ENCODE measurements around the gene MEIS2. TPM values are rescaled to one million over a fixed set of nuclear protein-coding genes. Genes with fewer than 3 reads are reported as not detected.

The MEIS2 gene
- total RNA-seq, 2 experiments from 2014 or later: 0.14 TPM; not detected in 1

- CTCF ChIA-PET: no interaction called here
- intact Hi-C loops (cut with micrococcal nuclease): no loop called here
These were observed 132.4 kb downstream of the MEIS2 start for GRCh38 chr15:36967929-36968328.

GRCh38 chr15:36966708-36967107 lies 133.6 kb downstream of the MEIS2 start:
- ATAC-seq: no peak
- no peaks in the 10 kb centered on the region for H3K4me1 Mint-ChIP-seq (ENCODE audit: low read depth)
- CTCF ChIA-PET: no interaction called here
- no peaks in the 10 kb centered on the region for H3K27me3 Mint-ChIP-seq
- H3K4me3 Mint-ChIP-seq: no peak overlapping the region
- POLR2A ChIA-PET: no interaction called here
- DNase-seq: no peak
- no peak for TF ChIP-seq CTCF (IDR thresholded peaks at IDR 0.05)
- intact Hi-C loops (cut with micrococcal nuclease): no loop called here
- H3K36me3 Mint-ChIP-seq (ENCODE audit: low read depth): no peaks in the 10 kb centered on the region
- H3K9me3 Mint-ChIP-seq: no peaks in the 10 kb centered on the region
- H3K27ac Mint-ChIP-seq: no peak overlapping the region

More at GRCh38 chr15:36967929-36968328, 132.4 kb downstream of the MEIS2 start:
- no peaks in the 10 kb centered on the region for H3K4me1 Mint-ChIP-seq (ENCODE audit: low read depth)
- H3K27ac Mint-ChIP-seq: no peak overlapping the region
- no peak overlapping the region for H3K4me3 Mint-ChIP-seq
- DNase-seq: no peak
- no peaks in the 10 kb centered on the region for H3K36me3 Mint-ChIP-seq (ENCODE audit: low read depth)
- TF ChIP-seq CTCF (IDR thresholded peaks at IDR 0.05): no peak
- no peaks in the 10 kb centered on the region for H3K9me3 Mint-ChIP-seq
- POLR2A ChIA-PET: no interaction called here
- ATAC-seq: no peak
- H3K27me3 Mint-ChIP-seq: no peaks in the 10 kb centered on the region

GRCh38 chr15:36965570-36966342 lies 134.6 kb downstream of the MEIS2 start:
- DNase-seq: no peak
- H3K27me3 Mint-ChIP-seq: no peaks in the 10 kb centered on the region
- TF ChIP-seq CTCF (IDR thresholded peaks at IDR 0.05): no peak
- H3K4me1 Mint-ChIP-seq (ENCODE audit: low read depth): no peaks in the 10 kb centered on the region
- no peak overlapping the region for H3K4me3 Mint-ChIP-seq
- H3K27ac Mint-ChIP-seq: no peak overlapping the region
- intact Hi-C loops (cut with micrococcal nuclease): no loop called here
- no peaks in the 10 kb centered on the region for H3K36me3 Mint-ChIP-seq (ENCODE audit: low read depth)
- ATAC-seq: no peak
- H3K9me3 Mint-ChIP-seq: no peaks in the 10 kb centered on the region
- CTCF ChIA-PET: no interaction called here
- POLR2A ChIA-PET: no interaction called here

GRCh38 chr15:36964626-36965025 lies 135.7 kb downstream of the MEIS2 start:
- intact Hi-C loops (cut with micrococcal nuclease): no loop called here
- ATAC-seq: no peak
- Mint-ChIP-seq H3K4me3 (no peak overlapping the region), H3K27me3 (no peaks in the 10 kb centered on the region), H3K4me1 (ENCODE audit: low read depth) (no peaks in the 10 kb centered on the region), H3K9me3 (no peaks in the 10 kb centered on the region), H3K27ac (no peak overlapping the region), H3K36me3 (ENCODE audit: low read depth) (no peaks in the 10 kb centered on the region)
- TF ChIP-seq CTCF (IDR thresholded peaks at IDR 0.05): no peak
- ChIA-PET POLR2A (no interaction called here), CTCF (no interaction called here)
- DNase-seq: no peak

GRCh38 chr15:36961956-36962355 lies 138.4 kb downstream of the MEIS2 start:
- H3K27ac Mint-ChIP-seq: no peak overlapping the region
- no peak for TF ChIP-seq CTCF (IDR thresholded peaks at IDR 0.05)
- no peaks in the 10 kb centered on the region for H3K4me1 Mint-ChIP-seq (ENCODE audit: low read depth)

More at GRCh38 chr15:36961956-36962355, 138.4 kb downstream of the MEIS2 start:
- intact Hi-C loops (cut with micrococcal nuclease): no loop called here
- DNase-seq (no peak), ATAC-seq (no peak)
- ChIA-PET CTCF (no interaction called here), POLR2A (no interaction called here)
- H3K36me3 Mint-ChIP-seq (ENCODE audit: low read depth): no peaks in the 10 kb centered on the region
- H3K9me3 Mint-ChIP-seq: no peaks in the 10 kb centered on the region
- peaks cover 2% of the 10 kb centered on the region for H3K27me3 Mint-ChIP-seq
- H3K4me3 Mint-ChIP-seq: no peak overlapping the region

Measured in activated CD8-positive, alpha-beta T cell treated with anti-CD3 and anti-CD28 coated beads for 36 hours (primary cell).